Stimulated activated naive CD8-positive, alpha-beta T cell treated with anti-CD3 and anti-CD28 coated beads, Interleukin-15, Interleukin-2, amounts not matched to agents 100 ng/mL and 50 ng/mL, for 24 hours (primary cell): ENCODE results near the gene CELF4.

Source experiments
- H3K27ac Mint-ChIP-seq: one replicate; pipeline ENCODE4 v1.8.0; 2021; ENCODE audit warnings: mild to moderate bottlenecking, mixed read lengths
- H3K27me3 Mint-ChIP-seq: one replicate; pipeline ENCODE4 v1.8.0; 2021; ENCODE audit warnings: mixed read lengths
- H3K36me3 Mint-ChIP-seq: one replicate; pipeline ENCODE4 v1.8.0; 2021; ENCODE audit warnings: low read depth, mixed read lengths
- H3K4me1 Mint-ChIP-seq: one replicate; pipeline ENCODE4 v1.8.0; 2021; ENCODE audit warnings: low read depth, mixed read lengths
- H3K4me3 Mint-ChIP-seq: one replicate; pipeline ENCODE4 v1.8.0; 2021; ENCODE audit warnings: mild to moderate bottlenecking, mixed read lengths
- H3K9me3 Mint-ChIP-seq: one replicate; pipeline ENCODE4 v1.8.0; 2021; ENCODE audit warnings: mixed read lengths

The CELF4 gene

GRCh38 chr18:37199741-37200140 lies 365.9 kb downstream of the CELF4 start:
- no peaks in the 10 kb centered on the region for H3K27me3 Mint-ChIP-seq
- H3K4me1 Mint-ChIP-seq = no peaks in the 10 kb centered on the region
- H3K27ac Mint-ChIP-seq = no peak overlapping the region
- peaks cover 23% of the 10 kb centered on the region for H3K9me3 Mint-ChIP-seq
- no peak overlapping the region for H3K4me3 Mint-ChIP-seq
- peaks cover 35% of the 10 kb centered on the region for H3K36me3 Mint-ChIP-seq
